GM21576 (cell line): ENCODE results near the gene ADAM15.

Experiments
- ATAC-seq: cut with Tn5 transposase; IDR thresholded peaks from one replicate; pipeline ENCODE4 v1.9.1; 2021; ENCODE audit warnings: mild to moderate bottlenecking, moderate library complexity; ENCODE audit not compliant: unreplicated experiment

ADAM15 gene, protein sequence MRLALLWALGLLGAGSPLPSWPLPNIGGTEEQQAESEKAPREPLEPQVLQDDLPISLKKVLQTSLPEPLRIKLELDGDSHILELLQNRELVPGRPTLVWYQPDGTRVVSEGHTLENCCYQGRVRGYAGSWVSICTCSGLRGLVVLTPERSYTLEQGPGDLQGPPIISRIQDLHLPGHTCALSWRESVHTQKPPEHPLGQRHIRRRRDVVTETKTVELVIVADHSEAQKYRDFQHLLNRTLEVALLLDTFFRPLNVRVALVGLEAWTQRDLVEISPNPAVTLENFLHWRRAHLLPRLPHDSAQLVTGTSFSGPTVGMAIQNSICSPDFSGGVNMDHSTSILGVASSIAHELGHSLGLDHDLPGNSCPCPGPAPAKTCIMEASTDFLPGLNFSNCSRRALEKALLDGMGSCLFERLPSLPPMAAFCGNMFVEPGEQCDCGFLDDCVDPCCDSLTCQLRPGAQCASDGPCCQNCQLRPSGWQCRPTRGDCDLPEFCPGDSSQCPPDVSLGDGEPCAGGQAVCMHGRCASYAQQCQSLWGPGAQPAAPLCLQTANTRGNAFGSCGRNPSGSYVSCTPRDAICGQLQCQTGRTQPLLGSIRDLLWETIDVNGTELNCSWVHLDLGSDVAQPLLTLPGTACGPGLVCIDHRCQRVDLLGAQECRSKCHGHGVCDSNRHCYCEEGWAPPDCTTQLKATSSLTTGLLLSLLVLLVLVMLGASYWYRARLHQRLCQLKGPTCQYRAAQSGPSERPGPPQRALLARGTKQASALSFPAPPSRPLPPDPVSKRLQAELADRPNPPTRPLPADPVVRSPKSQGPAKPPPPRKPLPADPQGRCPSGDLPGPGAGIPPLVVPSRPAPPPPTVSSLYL

DNA sequence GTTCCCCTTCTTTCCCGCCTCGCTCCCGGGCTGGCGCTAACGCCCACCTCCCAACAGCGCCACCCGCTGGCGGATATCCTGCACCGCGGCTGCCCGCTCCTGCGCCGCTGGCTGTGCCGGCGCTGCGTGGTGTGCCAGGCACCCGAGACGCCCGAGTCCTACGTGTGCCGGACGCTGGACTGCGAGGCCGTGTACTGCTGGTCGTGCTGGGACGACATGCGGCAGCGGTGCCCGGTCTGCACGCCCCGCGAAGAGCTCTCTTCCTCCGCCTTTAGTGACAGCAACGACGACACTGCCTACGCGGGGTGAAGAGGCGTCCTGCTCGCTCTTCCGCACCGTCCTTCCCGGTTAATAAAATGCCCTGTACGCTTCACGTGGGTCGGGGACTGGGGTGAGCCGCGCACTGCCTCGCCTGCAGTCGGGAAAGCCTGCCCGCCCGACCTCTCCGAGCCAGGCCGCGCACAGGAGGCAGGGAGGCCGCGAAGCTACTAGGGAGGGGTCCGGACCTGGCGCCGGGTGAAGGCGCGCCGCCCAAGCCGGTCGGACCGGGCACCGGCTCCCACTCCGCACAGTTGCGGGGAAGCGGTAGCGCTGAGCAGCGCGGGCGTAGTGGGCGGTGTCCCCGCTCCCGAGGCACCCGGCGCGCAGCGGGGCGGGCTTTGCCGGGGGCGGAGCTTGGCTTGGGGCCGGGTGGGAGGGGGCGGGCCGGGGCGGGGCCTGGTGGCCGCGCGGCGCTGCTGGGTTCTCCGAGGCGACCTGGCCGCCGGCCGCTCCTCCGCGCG is at the start of gene ADAM15:
Gene ADAM15, plus strand, starts transcription at position 757 of the 782 bp plus-strand sequence. CDS start 71 bp downstream, outside the sequence.
- ATAC-seq: peak; percentile 55

DNA sequence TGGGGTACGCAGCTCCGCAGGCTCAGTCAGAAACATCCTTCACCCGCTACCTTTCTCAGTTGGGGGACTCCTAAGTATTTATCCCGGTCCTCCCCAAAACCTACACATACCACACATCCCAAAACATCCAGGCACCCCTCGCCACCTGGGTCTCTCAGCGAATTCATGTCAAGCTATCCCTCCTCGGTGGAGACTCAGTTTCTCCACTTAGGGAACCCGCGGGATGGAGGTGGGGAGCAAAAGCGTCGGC is 49.8 kb upstream of the ADAM15 start:
- peak; percentile 11 for ATAC-seq

DNA sequence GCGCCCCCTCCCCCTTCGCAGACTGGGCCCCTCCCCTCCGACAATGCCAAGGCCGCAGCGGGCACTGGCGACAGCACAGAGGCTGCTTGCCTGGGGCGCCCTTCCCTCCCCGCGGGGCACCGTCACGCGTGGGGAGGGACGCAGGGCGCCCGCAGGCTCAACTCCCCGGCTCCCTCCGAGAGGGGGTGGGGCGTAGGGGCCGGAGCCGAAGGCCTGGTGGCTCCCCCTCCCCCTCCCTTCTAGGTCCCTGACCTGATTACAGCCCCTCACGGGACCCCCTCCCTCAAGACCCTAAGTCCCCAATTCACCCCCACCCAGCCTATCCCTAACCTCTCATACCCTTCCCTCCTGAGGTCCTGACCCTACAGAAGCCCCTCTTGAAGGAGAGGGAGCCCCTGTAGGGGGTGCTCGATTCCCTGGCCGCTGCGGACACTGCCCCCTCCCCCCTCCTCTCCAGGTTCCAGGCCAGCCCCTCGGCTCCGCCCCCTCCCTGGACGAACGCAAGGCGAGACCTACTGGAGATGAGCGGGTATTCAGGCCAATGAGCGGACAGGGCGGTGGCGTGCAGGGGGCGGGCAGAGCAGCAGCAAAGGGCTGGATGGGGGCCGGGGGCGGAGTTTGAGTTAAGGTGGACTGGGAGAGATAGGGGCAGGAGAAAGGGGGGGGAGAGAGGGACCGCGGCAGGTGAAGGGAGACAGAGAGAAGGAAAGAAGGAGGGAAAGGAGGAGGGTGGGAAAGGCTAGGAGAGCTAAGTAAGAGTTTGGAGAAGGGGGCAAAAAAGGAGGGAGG is 49.2 kb upstream of the ADAM15 start:
- peak; percentile 46 for ATAC-seq

DNA sequence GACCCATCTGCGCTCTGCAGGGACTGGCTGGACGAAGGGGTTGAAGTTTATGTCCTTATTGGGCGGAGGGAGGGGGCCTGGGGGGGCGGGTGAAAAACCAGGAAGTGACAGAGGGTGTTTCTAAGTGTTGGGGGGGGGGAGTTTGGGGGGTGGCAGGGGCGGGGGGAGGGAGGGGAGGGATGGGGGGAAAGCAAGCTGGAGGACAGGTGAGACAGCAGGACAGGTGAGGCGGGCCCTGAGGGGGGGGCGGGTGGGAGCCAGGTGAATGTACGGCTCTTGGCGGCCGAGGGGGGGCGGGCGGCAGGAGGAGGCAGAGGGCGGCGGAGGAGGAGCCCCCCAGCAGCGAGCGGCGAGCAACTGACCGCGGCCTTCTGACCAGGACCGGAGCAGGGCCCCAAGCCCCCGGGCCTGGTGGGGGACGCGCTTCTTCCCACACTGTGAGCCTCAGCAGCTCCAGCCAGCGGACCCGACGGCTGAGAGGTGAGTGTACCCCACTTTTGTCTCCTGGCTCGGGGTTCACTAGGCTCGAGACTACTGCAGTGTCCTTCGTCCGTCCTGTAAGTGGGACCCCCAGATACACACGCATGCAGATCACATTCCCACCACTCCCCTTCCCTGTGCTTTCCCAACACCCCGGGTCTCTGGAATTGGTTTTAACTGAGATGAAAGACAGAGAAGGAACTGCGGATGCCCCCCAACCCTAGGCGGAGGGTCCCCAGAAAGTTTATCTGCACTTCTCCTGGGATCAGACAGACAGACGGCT is 48.5 kb upstream of the ADAM15 start, which contains the start of gene ZBTB7B:
Gene ZBTB7B, plus strand, starts transcription at position 339 of the 763 bp plus-strand sequence. CDS start 11,859 bp downstream, outside the sequence.
- ATAC-seq: no peak

DNA sequence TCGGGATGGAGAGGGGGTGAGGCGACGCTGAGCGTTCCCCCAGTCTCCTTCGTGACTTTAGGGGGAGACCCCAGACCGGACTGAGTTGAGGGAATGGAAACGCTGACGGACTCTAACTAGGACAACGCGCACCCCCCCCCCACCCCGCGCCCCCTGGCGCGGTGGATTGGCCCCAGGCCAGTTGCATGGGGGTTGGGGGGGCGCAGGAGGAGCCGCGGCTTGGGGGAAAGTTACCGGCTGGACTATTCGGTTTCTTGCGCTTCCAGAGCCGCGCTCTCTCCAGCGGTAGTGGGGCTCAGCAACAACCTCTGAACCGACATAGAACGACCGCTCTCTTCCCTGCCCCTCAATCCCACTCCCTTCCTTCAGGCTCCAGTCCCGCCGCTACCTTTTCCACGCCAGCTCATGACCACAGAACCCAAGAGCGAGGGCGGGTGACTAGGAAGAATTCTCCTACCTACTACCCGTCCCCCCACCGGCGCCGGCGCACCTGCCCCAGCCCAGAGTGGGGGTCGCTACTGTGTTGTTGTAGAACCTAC is 47.8 kb upstream of the ADAM15 start:
- ATAC-seq: no peak

DNA sequence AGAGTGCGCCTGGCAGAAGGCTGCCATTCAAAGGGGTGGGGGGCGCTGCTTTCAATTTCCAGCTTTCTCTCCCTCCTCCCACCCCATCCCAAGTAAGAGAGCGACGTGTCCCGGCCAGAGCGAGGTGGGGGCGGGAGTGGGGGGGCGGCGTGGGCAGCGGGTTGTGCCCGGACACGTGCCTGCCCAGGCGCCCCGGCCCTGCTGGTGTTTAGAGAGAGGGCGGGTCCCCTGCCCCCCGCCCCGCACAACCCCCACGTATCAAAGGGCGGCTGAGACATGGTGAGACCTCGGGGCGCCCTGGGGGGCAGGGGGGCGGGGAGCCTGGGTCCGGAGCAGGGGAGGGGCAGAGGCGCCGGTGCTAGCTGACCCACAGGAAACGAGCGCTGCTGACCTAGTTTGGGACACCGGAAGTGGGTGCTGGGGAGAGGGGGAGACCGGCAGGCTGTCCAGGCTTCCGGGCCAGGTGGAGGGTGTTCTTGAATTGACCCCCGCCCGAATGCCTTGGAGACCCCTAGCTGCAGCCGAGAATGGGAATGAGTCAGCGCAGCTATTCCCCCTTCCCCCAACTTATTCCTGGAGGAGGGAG is 47.3 kb upstream of the ADAM15 start:
- ATAC-seq: no peak

DNA sequence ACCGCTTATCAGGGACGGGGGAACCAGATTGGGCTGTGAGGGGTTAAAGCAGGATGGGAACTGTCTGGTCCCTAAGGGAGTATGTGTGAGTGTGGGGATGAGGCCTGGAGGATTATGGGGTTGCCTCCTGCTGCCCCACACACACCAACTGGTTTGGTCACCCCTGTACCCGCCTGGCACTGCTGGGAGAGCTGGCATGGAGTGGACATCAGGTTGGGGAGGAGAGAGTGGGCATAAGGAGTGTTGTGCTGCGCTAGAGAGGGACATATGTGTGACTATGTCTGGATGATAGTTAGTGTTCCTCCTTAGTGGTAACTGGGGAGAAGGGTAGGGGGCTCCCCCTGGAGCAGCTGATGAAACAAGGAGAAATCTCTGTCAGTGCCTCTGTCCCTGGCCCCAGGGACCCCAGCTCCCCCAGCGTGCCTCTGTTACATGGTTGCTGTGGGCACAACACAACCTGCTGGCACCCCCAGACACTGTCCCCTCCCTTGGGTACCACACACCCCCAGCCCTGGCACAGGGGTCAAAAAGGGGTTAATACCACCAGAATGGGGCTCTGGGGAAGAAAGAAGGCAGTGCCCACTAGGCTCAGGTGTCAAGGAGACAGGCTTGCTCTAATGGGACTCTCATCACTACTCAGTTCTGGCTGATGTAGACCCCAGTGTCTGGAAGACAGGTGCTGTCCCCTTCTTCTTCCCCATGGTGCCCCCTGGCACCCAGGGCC is 46.6 kb upstream of the ADAM15 start:
- ATAC-seq: no peak

DNA sequence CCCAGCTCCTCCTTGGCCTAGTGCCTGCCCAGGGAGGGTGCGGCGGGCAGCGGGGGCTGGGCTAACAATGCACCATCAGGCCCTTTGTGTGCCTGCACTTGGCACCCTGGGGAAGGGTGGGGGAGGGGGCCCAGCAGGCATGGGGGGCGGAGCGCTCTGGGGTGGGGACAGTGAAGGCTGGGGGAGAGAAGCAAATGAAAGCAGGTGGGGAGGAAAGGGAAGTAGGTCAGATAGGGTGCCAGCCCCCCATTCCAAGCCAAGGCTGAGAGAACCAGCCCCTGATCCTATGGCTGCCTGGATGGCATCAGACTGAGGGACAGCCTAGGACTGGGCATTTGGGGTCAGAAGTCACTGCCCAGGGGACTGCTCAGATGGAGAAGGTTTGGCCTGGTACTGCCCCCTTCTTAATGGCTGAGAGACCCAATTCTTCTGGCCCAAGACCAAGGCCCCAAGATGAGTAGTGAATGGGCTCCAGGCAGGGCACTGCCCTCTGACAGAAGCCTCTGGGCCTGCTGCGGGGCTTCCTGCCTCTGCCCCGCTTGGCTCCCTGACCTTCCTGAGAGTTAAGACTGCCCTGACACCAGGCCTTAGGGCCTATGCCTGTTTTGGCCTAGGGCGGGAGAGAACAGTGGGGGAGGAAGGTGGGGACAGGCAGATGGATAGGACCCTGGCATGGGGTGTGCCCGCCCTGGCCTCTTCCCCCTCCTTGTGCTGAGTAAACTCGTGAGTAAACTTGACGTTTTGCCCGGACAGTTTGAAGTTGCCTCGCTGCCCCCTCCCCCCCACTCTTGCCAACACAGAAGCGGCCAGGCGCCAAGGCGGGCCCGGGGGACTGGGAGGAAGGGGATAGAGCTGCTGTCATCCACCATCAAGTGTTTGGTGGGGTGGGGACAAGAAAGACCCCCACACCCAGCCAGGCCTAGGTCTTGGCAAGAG is 45.8 kb upstream of the ADAM15 start:
- no peak for ATAC-seq

DNA sequence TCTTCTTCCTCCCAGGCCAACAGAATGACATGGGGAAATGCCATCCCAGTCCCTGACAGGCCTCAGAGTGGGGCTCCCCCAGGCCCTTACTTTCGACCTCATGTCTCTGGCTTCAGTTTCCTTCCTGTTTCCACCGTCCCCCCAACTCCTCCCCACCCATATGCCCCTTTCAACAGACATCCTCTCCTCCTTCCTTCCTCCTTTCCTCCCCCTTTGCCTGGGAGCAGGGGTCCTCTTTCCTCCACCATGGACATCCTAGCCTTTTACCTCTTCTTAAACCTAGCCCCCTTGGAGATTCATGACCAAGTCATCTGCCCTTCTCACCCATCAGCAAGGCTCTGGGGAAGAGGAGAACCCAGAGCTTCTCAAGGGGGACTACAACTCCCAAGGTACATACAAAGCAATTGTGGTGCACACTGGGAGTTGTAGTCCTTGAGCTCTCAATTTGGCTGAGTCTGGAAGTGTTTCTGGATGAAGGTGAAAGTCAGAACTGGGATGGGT is 44.5 kb upstream of the ADAM15 start:
- ATAC-seq: no peak

DNA sequence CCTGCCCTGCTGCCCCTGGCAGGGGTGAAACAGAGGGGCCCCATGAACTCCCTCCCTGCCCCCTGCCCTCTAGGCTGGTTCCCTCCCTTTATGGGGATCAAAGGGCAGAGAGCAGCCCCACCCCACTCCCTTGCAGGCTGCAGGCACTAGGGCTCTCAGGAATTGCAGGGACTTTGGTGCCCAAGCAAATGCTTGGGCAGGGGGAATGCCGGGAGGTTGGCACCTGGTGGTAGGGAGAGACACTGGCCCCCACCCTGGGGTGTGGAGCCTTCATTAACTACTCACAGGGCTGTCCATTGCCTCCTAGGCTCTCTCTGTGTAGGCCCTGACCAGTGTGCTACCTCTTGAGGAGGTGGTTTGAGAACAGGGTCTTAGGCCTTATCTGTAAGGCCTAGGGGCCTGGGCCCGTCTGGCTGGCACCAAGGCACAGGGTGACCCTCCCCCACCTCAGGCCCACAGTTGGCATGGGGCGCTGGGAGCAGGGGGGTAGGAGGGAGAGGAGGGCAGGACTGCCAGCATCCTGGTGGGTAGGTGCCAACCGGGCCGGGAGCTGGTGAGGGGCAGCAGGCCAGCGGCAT is 43.8 kb upstream of the ADAM15 start:
- ATAC-seq: no peak

DNA sequence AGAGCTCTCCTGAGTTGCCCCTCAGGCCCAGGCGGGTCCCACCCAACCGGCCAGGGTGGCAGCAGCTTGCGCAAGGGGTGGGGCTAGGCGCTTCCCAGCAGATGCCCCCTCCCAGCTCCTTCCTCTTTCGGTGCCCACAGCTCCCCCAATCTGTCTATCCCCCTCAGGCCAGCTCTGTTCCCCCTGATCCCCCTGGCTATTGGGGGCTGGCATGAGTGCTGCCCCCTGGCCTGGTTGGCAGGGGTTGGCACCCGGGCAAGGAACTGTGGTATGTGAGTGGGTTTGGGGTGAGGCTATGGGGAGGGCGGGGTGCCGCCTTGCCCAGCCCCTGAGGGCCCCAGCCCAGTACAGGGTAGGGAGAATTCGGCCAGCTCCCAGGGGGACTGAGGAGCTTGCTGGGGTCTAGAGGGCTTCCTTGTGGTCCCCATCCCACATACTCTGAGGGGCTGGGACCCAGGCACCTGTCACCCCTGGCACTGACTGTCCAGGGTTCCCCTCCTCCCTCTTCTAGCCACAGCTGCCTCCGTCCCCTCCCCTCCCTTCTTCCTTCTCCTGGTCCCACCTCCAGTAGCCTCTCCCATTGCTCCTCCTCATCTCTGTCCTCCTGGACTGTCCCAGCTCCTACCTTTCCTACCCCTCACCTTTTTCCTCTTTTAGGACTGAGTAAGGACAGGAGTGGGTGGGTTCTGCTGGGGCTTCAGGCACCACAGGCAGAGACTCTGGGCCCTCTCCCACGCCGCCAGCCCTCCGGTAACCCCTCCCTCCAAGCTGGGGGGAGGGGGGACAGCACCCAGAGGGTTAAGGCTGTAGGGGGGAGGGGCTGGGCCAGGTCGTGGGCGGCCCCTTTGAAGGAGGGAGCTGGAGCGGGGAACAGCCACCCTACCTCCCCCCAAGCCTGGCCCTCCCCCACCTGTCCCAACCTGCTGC is 42.8 kb upstream of the ADAM15 start:
- no peak for ATAC-seq

DNA sequence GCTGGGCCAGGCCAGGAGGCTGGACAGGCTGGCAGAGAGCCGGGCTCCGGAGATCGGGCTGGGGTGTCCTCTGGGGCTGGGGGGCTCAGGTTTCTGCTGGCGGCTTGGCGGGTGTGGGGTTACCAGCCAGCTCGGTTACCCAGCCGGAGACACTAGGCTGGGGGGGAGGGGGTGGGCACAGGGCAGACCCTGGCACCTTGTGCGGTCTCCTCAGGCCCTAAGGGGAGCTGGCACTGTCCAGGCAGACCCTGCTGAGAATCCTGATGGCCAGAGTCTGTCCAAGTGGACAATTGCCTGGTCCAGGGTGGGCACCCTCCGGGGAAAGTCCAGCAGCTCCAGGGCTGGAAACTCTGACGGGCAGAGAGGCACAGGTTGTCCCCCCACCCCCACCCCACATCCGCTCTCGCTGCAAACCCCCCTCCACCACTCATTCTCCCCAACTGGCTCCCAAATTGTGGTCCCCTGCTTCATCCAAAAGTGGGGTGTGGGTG is 41.9 kb upstream of the ADAM15 start:
- no peak for ATAC-seq

DNA sequence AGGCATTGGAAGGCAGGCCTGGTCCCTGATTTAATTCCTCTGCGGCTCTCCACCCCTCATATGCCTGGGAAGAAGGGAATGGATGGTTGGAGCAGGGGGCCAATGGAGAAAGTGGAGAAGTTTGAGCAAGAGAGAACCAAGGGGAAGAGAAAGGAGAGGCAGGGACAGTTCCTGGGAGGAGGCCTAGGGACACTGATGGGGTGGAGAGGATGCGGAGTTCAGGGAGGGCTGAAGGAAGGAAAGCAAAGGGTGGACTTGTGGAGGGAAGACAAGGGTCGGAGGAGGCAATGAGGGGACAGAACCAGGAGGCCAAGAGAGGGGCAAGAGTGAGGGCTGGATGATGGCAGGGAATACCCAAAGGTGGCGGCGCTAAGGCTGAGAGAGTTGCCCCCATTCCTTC is 41.4 kb upstream of the ADAM15 start:
- no peak for ATAC-seq

DNA sequence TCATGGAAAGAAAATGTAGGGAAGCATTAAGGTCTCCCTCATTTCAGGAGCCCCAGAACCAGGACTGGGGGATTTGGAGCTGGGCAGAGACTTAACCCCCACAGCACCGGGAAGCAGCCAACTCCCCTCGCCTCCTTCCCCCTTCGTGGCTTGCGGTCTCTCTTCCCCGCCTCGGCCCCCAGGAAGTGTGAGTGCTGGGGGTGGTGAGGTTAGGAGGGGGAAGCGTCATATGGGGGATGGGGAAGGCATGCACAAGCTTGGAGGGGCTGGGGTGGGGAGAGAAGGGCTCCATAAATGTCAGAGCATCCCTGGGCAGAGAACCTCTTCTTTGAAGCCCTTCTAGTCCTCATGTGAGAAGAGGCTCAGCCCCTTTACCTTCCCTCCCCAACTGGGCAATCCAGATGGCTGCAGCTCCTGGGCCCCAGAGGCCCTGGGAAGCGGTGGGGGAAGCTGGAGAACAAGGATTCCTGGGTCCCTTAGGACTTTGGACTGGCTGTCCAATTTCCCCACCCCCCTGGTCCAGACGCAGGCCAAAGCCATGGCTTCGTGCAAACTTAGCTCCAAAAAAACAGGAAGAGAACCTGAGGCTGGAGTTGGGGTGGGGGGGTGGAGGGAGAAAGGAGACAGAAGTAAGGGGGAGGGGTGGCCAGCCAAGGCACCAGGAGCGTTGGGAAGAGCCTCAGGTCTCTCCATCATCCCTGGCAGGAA is 40.8 kb upstream of the ADAM15 start:
- ATAC-seq: no peak

DNA sequence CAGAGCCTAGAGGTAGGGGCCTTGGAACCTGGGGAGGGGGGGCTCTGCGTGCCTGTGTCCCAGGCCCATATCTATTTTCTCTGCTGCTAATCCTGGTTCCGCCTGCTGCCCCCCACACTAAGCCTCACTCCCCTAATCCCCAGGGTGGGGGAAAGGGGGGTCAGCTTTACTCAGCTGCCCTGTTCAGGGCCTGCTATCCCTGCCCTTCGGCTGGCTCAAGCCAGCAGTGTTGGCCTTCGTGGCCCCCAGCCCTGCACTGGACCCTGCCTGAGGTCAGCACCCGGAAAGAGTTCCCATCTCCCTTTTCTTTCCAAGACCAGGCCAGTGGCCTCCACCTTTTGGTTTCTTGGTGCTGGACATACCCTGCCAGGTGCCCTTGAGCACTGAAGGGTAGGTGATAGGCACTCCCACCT is 40.1 kb upstream of the ADAM15 start:
- no peak for ATAC-seq
